Caco-2 (cell line): ENCODE results near the gene GAMT. TPM values are rescaled to one million over a fixed set of nuclear protein-coding genes. Genes with fewer than 3 reads are reported as not detected.
"Not testable (repeated sequence)": the region's sequence is repeated elsewhere in the genome, so short reads cannot be mapped to it uniquely, and the experiment has no call there.

ENCODE experiments used
- BruUV-seq: library from RNA; stranded (reverse); fragments of 400-500 nt; replicated peaks from 2 replicates; lab custom pipeline; 2021; lab: Mats Ljungman, UMichigan
- CTCF ChIA-PET: fragments of 300-600 bp; sonication (Branson Sonifier 250); formaldehyde crosslinking; loops from one replicate; lab custom pipeline; 2022; ENCODE audit warnings: antibody characterized with exemption; lab: Charles Lee
- POLR2A ChIA-PET: fragments of 300-600 bp; sonication (Branson Sonifier 250); formaldehyde crosslinking; loops from one replicate; lab custom pipeline; 2022; ENCODE audit warnings: antibody characterized with exemption; lab: Charles Lee
- DNase-seq, 2 experiments: peaks; one replicate each; pipeline versions ENCODE4 v3.0.0 to v3.0.0-alpha.2; 2020 to 2022
- H3K27me3 ChIP-seq: replicated peaks from 2 replicates; pipeline ENCODE4 v1.6.0; 2011; ENCODE audit warnings: low read length; ENCODE audit not compliant: control insufficient read depth, insufficient read depth
- H3K36me3 ChIP-seq: 2 replicates; pipeline ENCODE4 v1.5.1; 2011; ENCODE audit warnings: low read length; ENCODE audit not compliant: control insufficient read depth, insufficient read depth
- H3K4me1 ChIP-seq: fragments of 250-450 bp; sonication (Bioruptor Pico); 2 replicates; pipeline ENCODE4 v1.5.1; 2020; ENCODE audit warnings: mild to moderate bottlenecking
- H3K4me3 ChIP-seq: 2 replicates; pipeline ENCODE4 v1.5.1; 2011; ENCODE audit warnings: low read depth, mild to moderate bottlenecking, control low read depth, low read length
- H3K9me3 ChIP-seq: fragments of 250-450 bp; sonication (Bioruptor Pico); 2 replicates; pipeline ENCODE4 v1.5.1; 2020; ENCODE audit warnings: mild to moderate bottlenecking, moderate library complexity
- H3K27ac Mint-ChIP-seq: one replicate; pipeline ENCODE4 v1.8.0; 2022; ENCODE audit warnings: mixed read lengths; ENCODE audit not compliant: unreplicated experiment
- H3K27me3 Mint-ChIP-seq: one replicate; pipeline ENCODE4 v1.8.0; 2022; ENCODE audit warnings: mixed read lengths; ENCODE audit not compliant: insufficient read depth, unreplicated experiment
- H3K36me3 Mint-ChIP-seq: one replicate; pipeline ENCODE4 v1.8.0; 2022; ENCODE audit warnings: mild to moderate bottlenecking, mixed read lengths; ENCODE audit not compliant: insufficient read depth, unreplicated experiment
- H3K4me1 Mint-ChIP-seq: one replicate; pipeline ENCODE4 v1.8.0; 2022; ENCODE audit warnings: low read depth, mixed read lengths; ENCODE audit not compliant: unreplicated experiment
- H3K4me3 Mint-ChIP-seq: one replicate; pipeline ENCODE4 v1.8.0; 2022; ENCODE audit warnings: mild to moderate bottlenecking, moderate library complexity, mixed read lengths; ENCODE audit not compliant: unreplicated experiment
- H3K9me3 Mint-ChIP-seq: one replicate; pipeline ENCODE4 v1.8.0; 2022; ENCODE audit warnings: mixed read lengths; ENCODE audit not compliant: unreplicated experiment
- intact Hi-C: fragments of 100-400 bp; cut with micrococcal nuclease; formaldehyde crosslinking; loops from one replicate; pipeline ENCODE4 v1.10.0; 2022; ENCODE audit not compliant: unreplicated experiment
- total RNA-seq: library from RNA; stranded (reverse); gene quantifications from 2 replicates; pipeline ENCODE4 v1.2.3, GENCODE V29; 2022
- TF ChIP-seq, protein P1 (sequence below), 2 experiments: fragments of 200-600 bp in 1 of 2; IDR thresholded peaks; 1 replicate in 1 of 2; 2 replicates in 1 of 2; pipeline versions ENCODE4 v1.5.1 to v1.8.0; 2011 to 2022; ENCODE audit warnings: antibody characterized with exemption in 1 of 2, control low read depth in 1 of 2, inconsistent platforms in 1 of 2, low read depth in 1 of 2, low read length in 1 of 2, mild to moderate bottlenecking in 1 of 2, moderate library complexity in 1 of 2; ENCODE audit not compliant: insufficient read depth in 1 of 2, severe bottlenecking in 1 of 2, unreplicated experiment in 1 of 2

The GAMT gene
- total RNA-seq, 1 experiment from 2014 or later = 75.7 TPM

DNA sequence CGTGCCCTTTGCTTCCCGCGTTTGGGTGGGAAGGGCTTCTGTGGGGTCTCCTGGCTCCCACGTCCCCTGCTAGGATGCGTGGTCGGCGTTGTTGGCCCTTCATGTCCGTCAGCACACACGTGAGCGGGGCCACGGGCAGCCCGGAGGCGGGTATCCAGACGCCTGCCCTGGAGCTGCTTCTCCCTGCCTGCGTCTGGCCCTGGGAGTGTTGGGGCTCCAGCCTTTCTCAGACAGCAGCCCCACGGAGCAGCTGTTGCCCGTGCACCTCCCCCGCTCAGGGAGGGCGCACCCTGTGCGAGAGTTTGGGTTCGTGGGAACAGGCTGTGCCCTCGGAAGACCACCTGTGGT lies 20.6 kb upstream of the GAMT start:
- intact Hi-C loops = no loop called here
- H3K4me3 ChIP-seq = no peak overlapping the region
- H3K4me1 Mint-ChIP-seq = peaks cover 24% of the 10 kb centered on the region
- no peaks in the 10 kb centered on the region for H3K27me3 Mint-ChIP-seq
- no peaks in the 10 kb centered on the region for H3K9me3 ChIP-seq
- ChIA-PET CTCF (interaction anchor here (0.8 kb wide), 1 partner anchor 13 kb away, joined by 8 read pairs; no protein-coding TSS in a partner anchor), POLR2A (no interaction called here)
- no peaks in the 10 kb centered on the region for H3K9me3 Mint-ChIP-seq
- no peaks in the 10 kb centered on the region for H3K27me3 ChIP-seq
- H3K4me1 ChIP-seq = peaks cover 26% of the 10 kb centered on the region
- no peak overlapping the region for H3K4me3 Mint-ChIP-seq
- no peaks in the 10 kb centered on the region; the same call in none of the 2 replicates for H3K36me3 ChIP-seq
- BruUV-seq = no TSS peak
- TF ChIP-seq, protein P1, sequence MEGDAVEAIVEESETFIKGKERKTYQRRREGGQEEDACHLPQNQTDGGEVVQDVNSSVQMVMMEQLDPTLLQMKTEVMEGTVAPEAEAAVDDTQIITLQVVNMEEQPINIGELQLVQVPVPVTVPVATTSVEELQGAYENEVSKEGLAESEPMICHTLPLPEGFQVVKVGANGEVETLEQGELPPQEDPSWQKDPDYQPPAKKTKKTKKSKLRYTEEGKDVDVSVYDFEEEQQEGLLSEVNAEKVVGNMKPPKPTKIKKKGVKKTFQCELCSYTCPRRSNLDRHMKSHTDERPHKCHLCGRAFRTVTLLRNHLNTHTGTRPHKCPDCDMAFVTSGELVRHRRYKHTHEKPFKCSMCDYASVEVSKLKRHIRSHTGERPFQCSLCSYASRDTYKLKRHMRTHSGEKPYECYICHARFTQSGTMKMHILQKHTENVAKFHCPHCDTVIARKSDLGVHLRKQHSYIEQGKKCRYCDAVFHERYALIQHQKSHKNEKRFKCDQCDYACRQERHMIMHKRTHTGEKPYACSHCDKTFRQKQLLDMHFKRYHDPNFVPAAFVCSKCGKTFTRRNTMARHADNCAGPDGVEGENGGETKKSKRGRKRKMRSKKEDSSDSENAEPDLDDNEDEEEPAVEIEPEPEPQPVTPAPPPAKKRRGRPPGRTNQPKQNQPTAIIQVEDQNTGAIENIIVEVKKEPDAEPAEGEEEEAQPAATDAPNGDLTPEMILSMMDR (IDR thresholded peaks at IDR 0.05; ENCODE audit: insufficient read depth in 1 of 2, low read depth in 1 of 2, low read length in 1 of 2, severe bottlenecking in 1 of 2, unreplicated experiment in 1 of 2) = no peak
- no peak overlapping the region for H3K27ac Mint-ChIP-seq
- peaks cover 91% of the 10 kb centered on the region for H3K36me3 Mint-ChIP-seq
- DNase-seq = no peak

- ChIA-PET POLR2A (no interaction called here), CTCF (interaction anchor here (0.8 kb wide), 1 partner anchor 13 kb away, joined by 8 read pairs; no protein-coding TSS in a partner anchor)
- intact Hi-C loops = no loop called here
- Mint-ChIP-seq H3K9me3 (no peaks in the 10 kb centered on the region), H3K27me3 (no peaks in the 10 kb centered on the region), H3K4me3 (no peak overlapping the region), H3K27ac (no peak overlapping the region), H3K4me1 (peaks cover 24% of the 10 kb centered on the region), H3K36me3 (peaks cover 89% of the 10 kb centered on the region)
- TF ChIP-seq, protein P1 (IDR thresholded peaks at IDR 0.05; ENCODE audit: insufficient read depth in 1 of 2, low read depth in 1 of 2, low read length in 1 of 2, severe bottlenecking in 1 of 2, unreplicated experiment in 1 of 2) = no peak
- no peak for DNase-seq
- H3K27me3 ChIP-seq = no peaks in the 10 kb centered on the region
- no peaks in the 10 kb centered on the region for H3K9me3 ChIP-seq
- no peak overlapping the region for H3K4me3 ChIP-seq
- peaks cover 1% of the 10 kb centered on the region for H3K36me3 ChIP-seq
- H3K4me1 ChIP-seq = peaks cover 26% of the 10 kb centered on the region
- no TSS peak for BruUV-seq
These were observed 20.0 kb upstream of the GAMT start for GRCh38 chr19:1421218-1421957.

- H3K36me3 Mint-ChIP-seq = peaks cover 89% of the 10 kb centered on the region
- TF ChIP-seq, protein P1 (IDR thresholded peaks at IDR 0.05; ENCODE audit: insufficient read depth in 1 of 2, low read depth in 1 of 2, low read length in 1 of 2, severe bottlenecking in 1 of 2, unreplicated experiment in 1 of 2) = no peak
- Histone ChIP-seq H3K27me3 (no peaks in the 10 kb centered on the region), H3K4me3 (no peak overlapping the region), H3K36me3 (peaks cover 2% of the 10 kb centered on the region), H3K4me1 (peaks cover 29% of the 10 kb centered on the region), H3K9me3 (no peaks in the 10 kb centered on the region)
- H3K27ac Mint-ChIP-seq = no peak overlapping the region
- no TSS peak for BruUV-seq
- POLR2A ChIA-PET = no interaction called here
- no peaks in the 10 kb centered on the region for H3K9me3 Mint-ChIP-seq
- peaks cover 24% of the 10 kb centered on the region for H3K4me1 Mint-ChIP-seq
- CTCF ChIA-PET = no interaction called here
- no peak for DNase-seq
- H3K27me3 Mint-ChIP-seq = no peaks in the 10 kb centered on the region
- H3K4me3 Mint-ChIP-seq = no peak overlapping the region
- intact Hi-C loops = no loop called here
These were observed 19.2 kb upstream of the GAMT start for GRCh38 chr19:1420590-1420989.

DNA sequence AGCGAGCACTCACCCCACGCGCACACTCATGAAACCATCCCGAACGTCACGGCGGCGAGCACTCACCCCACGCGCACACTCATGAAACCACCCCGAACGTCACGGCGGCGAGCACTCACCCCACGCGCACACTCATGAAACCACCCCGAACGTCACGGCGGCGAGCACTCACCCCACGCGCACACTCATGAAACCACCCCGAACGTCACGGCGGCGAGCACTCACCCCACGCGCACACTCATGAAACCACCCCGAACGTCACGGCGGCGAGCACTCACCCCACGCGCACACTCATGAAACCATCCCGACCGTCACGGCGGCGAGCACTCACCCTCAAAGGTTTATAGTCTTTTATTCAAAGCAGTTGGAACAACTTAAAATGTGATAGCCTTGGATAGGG lies 18.7 kb upstream of the GAMT start:
- H3K9me3 Mint-ChIP-seq, DNase-seq, H3K27me3 ChIP-seq, H3K36me3 ChIP-seq, POLR2A ChIA-PET, H3K27me3 Mint-ChIP-seq, CTCF ChIA-PET, H3K9me3 ChIP-seq, intact Hi-C loops, BruUV-seq, H3K4me3 ChIP-seq, H3K4me3 Mint-ChIP-seq, H3K27ac Mint-ChIP-seq: not testable (repeated sequence)
- peaks cover 89% of the 10 kb centered on the region for H3K36me3 Mint-ChIP-seq
- peaks cover 26% of the 10 kb centered on the region for H3K4me1 Mint-ChIP-seq
- peaks cover 30% of the 10 kb centered on the region for H3K4me1 ChIP-seq
